GM21825 (cell line): ENCODE results near the gene SLC25A17.
"Not testable (repeated sequence)": the region's sequence is repeated elsewhere in the genome, so short reads cannot be mapped to it uniquely, and the experiment has no call there.

Experiments
- ATAC-seq: cut with Tn5 transposase; IDR thresholded peaks from one replicate; pipeline ENCODE4 v1.9.1; 2021; ENCODE audit warnings: mild to moderate bottlenecking, moderate library complexity; ENCODE audit not compliant: unreplicated experiment

The SLC25A17 gene

DNA sequence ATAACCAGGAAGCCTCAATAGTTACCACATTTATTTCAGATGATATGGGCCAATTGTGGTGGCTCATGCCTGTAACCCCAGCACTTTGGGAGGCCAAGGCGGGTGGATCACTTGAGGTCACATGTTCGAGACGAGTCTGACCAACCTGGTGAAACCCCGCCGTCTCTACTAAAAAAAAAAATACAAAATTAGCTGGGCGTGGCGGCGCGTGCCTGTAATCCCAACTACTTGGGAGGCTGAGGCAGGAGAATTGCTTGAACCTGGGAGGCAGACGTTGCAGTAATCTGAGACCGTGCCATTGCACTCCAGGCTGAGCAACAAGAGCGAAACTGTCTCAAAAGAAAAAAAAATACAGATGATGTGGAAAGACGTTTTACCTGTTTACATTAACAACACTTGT is 60.3 kb downstream of the SLC25A17 start:
- not testable (repeated sequence) for ATAC-seq

DNA sequence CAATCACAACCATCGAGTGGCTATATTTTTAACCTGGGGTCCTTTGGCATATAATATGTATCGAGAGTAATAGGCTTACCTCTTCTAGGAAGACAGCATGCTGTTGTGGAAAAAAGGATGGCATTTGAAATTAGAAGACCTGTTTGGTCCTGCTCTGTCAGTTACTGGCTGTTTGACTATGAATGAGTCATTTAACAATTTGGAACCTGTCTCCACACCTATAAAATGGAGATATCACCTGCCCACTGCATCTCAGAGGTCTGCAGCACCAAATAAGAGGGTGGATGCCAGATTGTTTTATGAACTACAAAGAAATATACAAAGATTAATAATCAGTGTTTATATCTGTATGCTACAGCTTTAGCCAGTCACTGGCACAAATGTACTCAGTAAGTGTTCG is 60.8 kb downstream of the SLC25A17 start:
- ATAC-seq: no peak

DNA sequence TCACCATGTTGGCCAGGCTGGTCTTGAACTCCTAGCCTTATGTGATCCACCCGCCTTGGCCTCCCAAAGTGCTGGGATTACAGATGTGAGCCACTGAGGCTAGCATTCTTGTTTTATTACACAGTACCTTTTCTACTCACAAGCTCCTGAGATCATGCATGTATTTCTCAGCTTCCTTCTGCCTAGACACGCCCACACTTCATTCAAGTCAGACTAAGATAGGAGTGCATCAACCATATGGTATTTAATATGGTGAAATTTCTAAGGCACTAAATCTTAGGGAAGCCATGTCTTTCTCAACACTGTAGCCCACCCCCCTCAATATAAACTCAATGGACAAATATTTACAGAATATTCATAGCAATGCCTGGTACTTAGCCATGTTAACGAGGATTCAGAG is 62.1 kb downstream of the SLC25A17 start:
- no peak for ATAC-seq

DNA sequence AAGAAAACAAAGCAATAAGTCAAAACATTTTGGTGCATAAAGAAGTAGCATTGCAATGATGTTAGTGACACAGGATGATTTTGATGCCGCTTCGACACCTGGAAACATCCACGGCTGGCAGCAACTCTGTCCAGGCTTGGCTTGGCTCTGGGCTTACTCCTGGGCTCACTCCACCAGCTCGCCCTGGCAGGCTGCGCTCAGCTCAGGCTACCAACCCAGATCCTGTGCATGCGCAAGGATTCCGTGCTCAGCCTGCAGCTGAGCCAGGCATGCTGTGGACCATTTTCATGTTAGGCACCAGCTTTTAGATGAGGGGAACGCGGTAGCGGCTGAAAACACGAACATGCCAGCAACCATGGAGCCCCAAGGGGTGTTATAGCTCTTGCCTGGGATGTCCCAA is 66.0 kb downstream of the SLC25A17 start:
- ATAC-seq: no peak

DNA sequence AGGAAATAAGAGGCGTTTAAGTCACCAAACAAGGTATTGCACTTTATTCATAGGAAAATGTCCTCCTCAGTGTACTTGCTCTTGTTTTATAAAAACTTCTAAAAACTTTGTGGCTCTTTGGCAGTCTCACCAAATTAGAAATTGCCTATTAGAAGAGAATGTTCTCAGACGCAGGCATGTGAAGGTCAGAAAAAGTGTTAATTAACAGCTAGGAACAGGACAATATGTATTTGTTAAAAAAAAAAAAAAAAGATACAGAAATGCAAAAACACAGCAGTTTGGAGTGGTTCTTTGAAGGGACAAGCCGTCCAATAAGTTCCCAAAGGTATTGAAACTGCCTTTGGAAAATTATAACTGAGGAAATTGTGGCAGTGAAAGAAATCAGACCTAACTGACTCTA is 67.9 kb downstream of the SLC25A17 start:
- no peak for ATAC-seq

DNA sequence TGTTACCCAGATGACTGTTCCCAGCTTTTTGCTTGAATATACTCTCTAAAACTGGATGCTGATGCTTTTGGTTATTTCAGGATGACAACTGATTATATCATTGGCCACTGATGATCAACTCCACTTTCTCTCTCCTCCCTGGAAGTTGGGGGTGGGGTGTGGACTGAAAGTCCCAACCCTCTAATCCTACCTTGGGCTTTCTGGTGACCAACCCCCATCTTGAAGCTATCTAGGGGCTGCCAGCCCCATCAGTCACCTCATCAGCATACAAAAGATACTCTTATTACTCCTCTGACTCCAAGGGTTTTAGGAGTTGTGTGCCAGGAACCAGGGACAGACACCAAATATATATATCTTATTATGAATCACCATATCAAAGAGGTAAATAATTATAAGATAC is 69.3 kb downstream of the SLC25A17 start:
- ATAC-seq: no peak

DNA sequence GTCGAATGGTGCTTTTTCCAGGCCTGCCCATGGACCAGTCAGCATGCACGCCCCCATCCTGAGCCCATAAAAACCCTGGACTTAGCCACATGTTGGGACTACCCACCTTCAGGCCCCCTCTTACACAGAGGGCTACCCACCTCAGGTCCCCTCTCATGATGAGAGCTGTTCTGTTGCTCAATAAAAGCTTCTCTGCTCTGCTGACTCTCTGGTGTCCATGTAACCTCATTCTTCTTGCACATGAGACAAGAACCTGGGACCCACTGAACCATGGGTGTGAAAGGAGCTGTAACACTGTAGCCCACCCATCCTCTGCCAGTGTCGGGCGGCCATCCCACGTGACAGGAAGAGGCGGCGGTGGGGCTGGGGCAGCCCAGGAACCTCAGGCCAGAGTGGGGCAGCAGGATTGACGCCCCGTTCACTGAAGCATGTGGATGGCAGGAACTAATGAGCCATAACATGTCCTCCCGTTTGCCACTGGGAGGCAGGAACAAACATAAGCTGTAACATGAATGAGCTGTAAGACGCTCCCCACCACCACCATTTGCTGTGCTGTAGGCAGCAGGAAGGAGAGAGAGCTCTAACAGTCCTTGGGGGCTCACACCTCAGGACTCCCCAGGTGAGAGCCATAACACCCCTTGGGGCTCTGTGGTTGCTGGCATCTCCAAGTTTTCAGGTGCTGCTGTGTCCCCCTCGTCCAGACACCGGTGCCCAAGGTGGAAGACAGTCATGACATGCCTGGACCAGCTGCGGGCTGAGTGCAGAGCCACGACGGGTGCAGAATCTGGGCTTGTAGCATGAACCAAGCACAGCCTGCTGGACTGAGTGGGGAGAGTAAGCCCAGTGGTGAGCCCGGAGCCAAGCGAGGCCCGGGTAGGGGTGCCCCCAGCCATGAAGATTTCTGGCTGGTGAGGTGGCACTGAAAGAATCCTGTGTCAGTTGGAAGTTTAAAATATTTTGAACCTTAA is 70.5 kb downstream of the SLC25A17 start:
- no peak for ATAC-seq

DNA sequence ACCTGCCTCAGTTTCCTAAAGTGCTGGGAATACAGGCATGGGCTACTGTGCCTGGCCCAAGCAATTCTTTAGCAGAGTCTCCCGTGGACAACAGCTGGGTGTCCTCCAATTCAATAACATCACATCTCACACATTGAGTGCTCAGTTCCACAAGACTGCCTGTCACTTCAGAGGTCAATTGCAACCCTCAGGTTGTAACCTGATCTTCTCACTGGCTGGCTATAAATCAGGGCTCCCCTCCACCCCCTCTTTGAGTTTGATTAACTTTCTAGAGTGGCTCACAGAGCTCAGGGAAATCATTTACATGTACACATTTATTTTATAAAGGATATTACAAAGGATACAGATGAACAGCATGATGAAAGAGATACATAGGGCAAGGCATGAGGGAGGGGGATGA is 71.8 kb downstream of the SLC25A17 start:
- no peak for ATAC-seq

DNA sequence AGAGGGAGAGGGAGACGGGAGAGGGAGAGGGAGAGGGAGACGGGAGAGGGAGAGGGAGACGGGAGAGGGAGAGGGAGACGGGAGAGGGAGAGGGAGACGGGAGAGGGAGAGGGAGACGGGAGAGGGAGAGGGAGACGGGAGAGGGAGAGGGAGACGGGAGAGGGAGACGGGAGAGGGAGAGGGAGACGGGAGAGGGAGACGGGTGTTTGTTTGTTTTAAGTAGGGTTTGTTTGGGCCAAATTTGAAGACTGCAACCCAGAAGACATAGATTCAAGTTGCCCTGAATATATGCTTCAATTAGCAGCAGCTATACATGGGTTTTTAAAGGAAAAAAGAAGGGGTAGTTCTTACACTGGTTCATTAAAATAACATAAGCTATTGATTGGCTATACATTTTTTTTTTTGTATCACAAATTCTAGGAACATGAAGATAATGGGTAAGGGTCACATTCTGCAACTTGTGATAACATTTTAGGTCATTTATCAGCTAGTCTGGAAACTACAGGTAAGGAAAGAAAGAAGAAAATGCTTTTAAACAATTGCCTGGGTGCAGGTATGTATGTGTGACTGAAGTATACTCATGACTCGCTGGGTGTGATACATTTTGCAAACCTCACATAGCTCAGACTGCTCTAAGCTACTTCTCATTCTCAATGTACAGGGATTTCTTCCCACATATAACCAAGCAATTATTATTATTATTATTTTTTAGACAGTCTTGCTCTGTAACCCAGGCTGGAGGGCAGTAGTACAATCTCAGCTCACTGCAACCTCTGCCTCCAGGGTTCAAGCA is 72.5 kb downstream of the SLC25A17 start:
- no peak for ATAC-seq

DNA sequence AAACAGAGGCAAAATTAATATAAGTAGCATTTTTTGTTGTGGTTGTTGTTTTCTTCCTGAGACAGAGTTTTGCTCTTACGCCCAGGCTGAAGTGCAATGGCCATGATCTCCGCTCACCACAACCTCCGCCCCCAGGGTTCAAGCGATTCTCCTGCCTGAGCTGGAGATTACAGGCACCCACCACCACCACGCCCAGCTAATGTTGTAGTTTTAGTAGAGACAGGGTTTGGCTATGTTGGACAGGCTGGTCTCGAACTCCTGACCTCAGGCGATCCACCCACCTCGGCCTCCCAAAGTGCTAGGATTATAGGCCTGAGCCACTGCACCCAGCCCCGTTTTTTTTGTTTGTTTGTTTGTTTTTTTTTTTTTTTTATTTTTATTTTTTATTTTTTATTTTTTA is 75.4 kb downstream of the SLC25A17 start:
- ATAC-seq: no peak

DNA sequence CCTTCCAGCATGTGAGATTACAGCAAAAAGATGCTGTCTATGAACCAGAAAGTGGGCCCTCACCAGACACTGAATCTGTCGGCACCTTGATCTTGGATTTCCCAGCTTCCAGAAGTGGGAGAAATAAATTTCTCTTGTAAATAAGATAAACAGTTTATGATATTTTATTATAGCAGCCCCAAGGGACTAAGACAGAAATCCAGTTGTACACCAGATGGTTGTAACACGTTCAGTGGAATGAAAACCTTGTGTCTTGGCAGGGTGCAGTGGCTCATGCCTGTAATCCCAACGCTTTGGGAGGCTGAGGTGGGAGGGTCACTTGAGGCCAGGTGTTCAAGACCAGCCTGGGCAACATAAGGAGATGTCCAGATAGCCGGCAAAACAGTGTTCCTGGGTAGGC is 78.0 kb downstream of the SLC25A17 start:
- ATAC-seq: no peak

DNA sequence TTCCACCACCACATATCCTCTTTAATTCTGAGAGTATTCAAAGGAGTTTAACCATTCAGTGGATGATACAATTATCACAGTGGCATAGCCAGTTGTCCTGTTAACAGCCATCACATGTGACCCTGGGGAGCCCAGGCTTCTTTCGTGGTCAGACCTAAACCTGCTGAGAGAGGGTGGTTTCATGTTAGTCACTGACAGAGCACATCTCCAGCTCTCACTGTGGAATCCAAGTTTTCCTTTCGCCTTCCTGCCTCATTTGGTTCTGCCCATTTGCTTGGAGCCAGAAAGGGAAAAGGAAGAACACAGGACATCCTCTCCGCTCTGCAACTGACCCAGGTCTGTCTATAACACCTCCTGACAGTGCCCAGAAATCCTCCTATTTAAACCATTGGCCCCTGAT is 79.4 kb downstream of the SLC25A17 start:
- ATAC-seq: no peak

DNA sequence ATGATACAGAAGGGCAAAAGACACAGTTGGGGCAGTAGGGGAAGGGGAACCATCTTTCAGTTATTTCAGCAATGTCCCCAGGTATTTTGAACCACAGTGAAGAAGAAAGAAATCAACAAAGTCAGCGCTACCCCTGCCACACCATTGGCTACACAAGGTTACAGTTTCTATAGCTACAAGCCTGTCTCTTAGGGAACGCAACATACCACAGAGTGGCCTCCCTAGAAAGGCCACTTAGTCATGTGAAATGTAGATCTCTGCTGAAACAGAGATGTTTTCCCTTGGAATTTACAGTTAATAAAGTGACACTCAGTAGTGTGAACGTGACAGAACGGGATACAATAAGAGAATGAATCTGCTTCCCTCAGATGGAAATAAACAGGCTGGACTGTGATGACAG is 85.2 kb downstream of the SLC25A17 start:
- no peak for ATAC-seq

DNA sequence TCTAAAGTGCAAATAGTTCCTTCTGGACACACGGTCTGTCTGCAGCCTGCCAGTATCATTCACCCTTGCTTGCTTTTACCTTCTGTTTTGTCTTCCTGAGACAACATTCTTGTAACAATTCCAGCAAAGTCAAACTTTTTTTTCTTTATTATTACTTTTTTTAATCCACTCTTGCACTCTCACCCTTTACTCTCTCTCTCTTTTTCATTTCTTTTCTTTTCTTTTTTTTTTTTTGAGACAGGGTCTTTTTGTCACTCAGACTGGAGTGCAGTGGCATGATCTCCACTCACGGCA is 86.2 kb downstream of the SLC25A17 start:
- ATAC-seq: no peak

DNA sequence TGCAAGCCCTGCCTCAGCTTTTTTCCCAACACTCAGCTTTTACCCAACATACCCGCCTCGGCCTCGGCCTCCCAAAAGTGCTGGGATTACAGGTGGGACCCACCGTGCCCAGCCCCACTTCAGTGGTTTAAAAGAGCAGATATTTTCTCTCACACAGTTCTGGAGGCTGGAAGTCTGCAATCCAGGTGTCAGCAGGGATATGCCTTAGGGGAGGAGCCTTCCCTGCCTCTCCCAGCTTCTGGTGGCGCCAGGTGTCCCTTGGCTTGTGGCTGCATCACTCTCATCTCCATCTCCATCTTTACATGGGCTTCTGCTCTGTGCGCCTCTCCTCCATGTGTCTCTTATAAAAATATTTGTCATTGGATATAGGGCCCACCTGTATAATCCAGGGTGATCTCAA is 89.9 kb downstream of the SLC25A17 start:
- ATAC-seq: no peak

DNA sequence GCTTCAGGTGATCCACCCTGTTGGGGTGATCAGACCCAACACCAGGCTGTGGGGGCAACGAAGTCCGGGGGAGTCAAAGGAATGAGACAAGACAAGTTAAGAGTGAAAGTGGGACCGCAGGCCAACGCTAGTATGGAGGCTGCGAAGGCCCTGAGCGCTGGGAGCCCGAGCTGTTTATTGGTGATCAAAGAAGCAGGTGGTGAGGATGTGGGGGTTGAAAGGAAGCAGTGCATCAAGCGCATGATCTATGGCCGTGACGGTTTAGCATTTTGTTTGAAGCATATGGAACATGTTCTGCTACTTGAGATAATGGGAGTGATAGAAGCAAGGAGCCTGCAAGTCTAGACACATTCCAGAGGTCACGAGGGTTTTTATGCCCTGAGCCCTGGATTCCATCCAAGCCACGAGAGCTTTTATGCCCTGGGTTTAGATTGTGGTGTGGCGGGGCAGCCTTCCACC is 90.4 kb downstream of the SLC25A17 start:
- ATAC-seq: no peak

DNA sequence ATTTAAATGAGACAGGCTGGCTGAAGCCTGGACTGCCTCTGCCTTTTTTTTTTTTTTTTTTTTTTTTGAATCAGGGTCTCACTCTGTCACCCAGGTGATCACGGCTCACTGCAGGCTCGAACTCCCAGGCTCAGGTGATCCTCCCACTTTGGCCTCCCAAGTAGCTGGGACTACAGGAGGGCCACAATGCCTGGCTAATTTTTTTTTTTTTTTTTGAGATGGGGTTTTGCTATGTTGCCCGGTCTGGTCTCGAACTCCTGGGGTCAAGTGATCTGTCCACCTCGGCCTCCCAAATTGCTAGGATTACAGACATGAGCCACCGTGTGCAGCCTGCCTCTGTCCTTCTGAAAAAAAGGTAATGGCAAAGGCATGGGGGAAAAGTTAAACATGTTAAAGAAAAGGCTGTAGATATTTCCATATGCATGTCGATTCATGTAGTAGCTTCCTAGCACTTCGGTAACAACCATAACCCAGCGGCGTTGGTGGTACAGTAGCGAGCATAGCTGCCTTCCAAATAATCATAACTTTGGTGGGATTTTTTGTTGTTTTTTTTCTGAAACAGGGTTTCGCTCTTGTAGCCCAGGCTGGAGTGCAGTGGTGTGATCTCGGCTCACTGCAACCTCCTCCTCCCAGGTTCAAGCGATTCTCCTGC is 91.1 kb downstream of the SLC25A17 start:
- ATAC-seq: no peak

DNA sequence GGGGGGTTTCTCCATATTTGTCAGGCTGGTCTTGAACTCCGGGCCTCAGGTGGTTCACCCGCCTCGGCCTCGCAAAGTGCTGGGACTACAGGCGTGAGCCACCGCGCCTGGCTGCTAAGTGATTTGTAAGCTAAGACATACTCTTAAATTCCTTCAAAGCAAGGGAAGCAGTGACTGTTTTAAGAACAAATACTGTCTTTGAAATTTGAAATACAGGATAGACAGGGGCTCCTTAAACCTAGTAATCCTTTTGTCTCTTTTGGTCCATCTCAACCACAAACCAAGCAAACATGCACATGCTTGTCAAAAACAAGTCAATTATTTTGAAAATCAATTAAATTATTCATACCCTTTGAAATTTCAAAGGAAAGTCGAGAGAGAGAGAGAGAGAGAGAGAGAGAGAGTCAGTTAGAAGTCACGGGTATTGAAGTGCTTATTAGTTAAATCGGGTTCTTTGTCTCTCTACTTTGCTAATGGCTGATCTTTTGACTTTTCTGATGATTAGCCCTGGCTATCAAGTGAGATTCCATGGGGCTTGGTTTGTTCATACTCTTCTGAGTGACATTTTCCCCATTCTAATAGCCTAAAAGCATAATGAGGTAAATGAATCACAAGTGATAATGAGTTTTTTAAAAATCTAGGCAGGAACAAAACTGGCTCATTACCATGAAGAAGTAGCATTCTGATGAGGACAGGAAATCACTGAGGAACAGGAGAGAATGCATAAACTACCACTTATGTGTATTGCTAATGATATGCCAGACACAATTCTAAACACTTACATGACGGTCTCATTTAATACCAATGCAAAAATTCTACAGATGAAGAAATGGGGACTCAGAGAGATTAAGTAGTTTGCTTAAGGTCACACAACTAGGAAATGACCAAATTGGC is 91.8 kb downstream of the SLC25A17 start:
- no peak for ATAC-seq

DNA sequence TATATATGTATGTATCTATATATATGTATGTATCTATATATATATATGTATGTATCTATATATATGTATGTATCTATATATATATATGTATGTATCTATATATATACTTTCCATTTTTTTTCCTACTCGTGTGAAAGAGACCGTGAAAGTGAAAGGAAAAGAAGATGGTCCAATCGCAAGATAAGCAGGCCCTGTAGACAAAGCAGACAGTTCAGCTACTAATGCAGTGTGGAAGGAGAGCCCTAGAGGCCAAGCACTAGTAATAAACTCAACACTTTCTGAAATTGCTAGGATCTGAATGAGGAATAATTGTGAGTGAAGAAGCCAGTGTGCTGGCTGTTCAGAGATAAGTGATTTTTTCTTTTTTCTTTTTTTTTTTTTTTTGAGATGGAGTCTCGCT is 92.6 kb downstream of the SLC25A17 start:
- ATAC-seq: no peak

DNA sequence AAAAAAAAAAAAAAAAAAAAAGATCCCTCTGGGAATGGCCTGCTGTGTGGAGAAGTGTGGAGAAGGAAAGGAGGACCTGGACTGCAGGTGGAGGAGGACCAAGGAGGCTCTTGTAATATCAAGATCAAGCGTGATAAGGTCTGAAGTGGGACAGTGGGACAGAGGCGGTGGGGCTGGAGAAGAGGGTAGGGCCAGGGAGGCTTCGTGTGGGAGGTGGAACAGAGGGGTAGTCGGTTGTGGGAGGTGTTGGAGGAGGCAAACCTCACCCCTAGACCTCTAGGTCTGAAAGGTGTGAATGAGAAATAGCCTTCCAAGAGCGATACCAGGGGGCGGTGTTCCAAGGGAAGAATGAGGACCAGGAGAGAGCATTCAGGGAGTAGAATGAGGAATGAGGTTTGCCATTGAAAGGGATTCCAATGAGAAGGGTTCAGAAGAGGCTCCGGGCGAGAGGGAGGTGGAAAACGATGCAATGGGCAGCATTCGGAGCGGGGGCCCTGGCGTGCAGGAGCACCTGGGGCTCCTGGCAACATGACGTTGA is 95.7 kb downstream of the SLC25A17 start:
- no peak for ATAC-seq
